ENCODE measurements around the gene BCKDHB. TPM values are rescaled to one million over a fixed set of nuclear protein-coding genes. Genes with fewer than 3 reads are reported as not detected.

BCKDHB gene
- total RNA-seq, 1 donor from 2014 or later, result 16.6 TPM

DNA sequence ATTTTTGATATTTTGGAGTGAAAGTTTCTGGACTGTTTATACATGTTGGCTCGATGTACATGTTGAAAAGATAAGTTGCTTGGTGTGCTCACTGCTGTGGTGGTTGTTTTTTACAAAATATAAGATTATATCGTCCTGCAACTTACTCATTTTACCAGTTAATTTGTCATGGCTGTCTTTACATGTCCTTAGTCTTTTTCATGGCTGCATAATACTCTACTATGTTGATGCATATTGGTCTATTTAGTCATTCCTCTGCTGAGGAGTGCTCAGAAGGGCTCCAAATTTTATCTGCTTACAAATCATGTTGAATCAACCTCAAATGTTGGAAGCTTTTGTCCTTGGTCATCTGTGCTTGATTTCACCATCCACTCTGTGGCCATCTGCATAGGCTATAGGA, 164.6 kb downstream of the BCKDHB start:
- no peak overlapping the region for H3K27ac Mint-ChIP-seq
- H3K27me3 Mint-ChIP-seq, result no peaks in the 10 kb centered on the region
- POLR2A ChIA-PET, result no interaction called here
- CTCF ChIA-PET, result no interaction called here
- DNase-seq (no peak), ATAC-seq (ENCODE audit: low read depth) (no peak)
- intact Hi-C loops (cut with micrococcal nuclease), result no loop called here
- no peaks in the 10 kb centered on the region for H3K9me3 Mint-ChIP-seq
- no peaks in the 10 kb centered on the region for H3K4me1 Mint-ChIP-seq
- TF ChIP-seq, protein P1, sequence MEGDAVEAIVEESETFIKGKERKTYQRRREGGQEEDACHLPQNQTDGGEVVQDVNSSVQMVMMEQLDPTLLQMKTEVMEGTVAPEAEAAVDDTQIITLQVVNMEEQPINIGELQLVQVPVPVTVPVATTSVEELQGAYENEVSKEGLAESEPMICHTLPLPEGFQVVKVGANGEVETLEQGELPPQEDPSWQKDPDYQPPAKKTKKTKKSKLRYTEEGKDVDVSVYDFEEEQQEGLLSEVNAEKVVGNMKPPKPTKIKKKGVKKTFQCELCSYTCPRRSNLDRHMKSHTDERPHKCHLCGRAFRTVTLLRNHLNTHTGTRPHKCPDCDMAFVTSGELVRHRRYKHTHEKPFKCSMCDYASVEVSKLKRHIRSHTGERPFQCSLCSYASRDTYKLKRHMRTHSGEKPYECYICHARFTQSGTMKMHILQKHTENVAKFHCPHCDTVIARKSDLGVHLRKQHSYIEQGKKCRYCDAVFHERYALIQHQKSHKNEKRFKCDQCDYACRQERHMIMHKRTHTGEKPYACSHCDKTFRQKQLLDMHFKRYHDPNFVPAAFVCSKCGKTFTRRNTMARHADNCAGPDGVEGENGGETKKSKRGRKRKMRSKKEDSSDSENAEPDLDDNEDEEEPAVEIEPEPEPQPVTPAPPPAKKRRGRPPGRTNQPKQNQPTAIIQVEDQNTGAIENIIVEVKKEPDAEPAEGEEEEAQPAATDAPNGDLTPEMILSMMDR (IDR thresholded peaks at IDR 0.05), result no peak
- no peaks in the 10 kb centered on the region for H3K36me3 Mint-ChIP-seq (ENCODE audit: low read depth)
- H3K4me3 Mint-ChIP-seq, result no peak overlapping the region

- DNase-seq (no peak), ATAC-seq (ENCODE audit: low read depth) (no peak)
- H3K9me3 Mint-ChIP-seq, result no peaks in the 10 kb centered on the region
- POLR2A ChIA-PET, result no interaction called here
- H3K4me1 Mint-ChIP-seq, result no peaks in the 10 kb centered on the region
- no peak overlapping the region for H3K27ac Mint-ChIP-seq
- H3K27me3 Mint-ChIP-seq, result no peaks in the 10 kb centered on the region
- no peaks in the 10 kb centered on the region for H3K36me3 Mint-ChIP-seq (ENCODE audit: low read depth)
- no peak overlapping the region for H3K4me3 Mint-ChIP-seq
- CTCF ChIA-PET, result no interaction called here
- intact Hi-C loops (cut with micrococcal nuclease), result no loop called here
- TF ChIP-seq, protein P1 (IDR thresholded peaks at IDR 0.05), result no peak
Measured at GRCh38 chr6:80272988-80273387, 166.5 kb downstream of the BCKDHB start.

- Mint-ChIP-seq H3K9me3 (no peaks in the 10 kb centered on the region), H3K27me3 (no peaks in the 10 kb centered on the region), H3K4me3 (no peak overlapping the region), H3K4me1 (no peaks in the 10 kb centered on the region), H3K36me3 (ENCODE audit: low read depth) (peaks cover 6% of the 10 kb centered on the region), H3K27ac (no peak overlapping the region)
- POLR2A ChIA-PET, result no interaction called here
- no peak for ATAC-seq (ENCODE audit: low read depth)
- TF ChIP-seq, protein P1 (IDR thresholded peaks at IDR 0.05), result no peak
- intact Hi-C loops (cut with micrococcal nuclease), result no loop called here
- CTCF ChIA-PET, result no interaction called here
- DNase-seq, result no peak
Measured at GRCh38 chr6:80276861-80277260, 170.4 kb downstream of the BCKDHB start.

DNA sequence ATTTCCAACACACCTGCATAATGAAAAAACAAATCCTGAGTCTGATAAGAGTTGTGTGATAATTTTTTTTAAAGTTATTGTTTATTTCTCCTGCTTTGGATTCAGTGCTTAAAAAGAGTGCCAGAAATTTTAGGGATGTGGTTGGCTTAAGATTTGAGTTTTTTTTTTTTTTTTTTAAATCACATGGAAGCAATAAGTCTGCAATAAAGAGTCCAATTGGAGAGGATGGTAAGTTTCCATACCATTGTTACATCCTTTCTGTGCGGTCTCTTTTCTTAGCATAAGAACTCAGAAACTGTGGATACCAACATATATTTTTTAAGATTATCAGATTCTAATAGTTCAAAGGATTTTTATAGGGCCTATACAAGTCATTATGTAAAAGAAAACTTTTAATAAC, 171.0 kb downstream of the BCKDHB start:
- TF ChIP-seq, protein P1 (IDR thresholded peaks at IDR 0.05), result no peak
- no peaks in the 10 kb centered on the region for H3K9me3 Mint-ChIP-seq
- DNase-seq (no peak), ATAC-seq (ENCODE audit: low read depth) (no peak)
- CTCF ChIA-PET, result no interaction called here
- no peak overlapping the region for H3K27ac Mint-ChIP-seq
- H3K27me3 Mint-ChIP-seq, result no peaks in the 10 kb centered on the region
- POLR2A ChIA-PET, result no interaction called here
- no peaks in the 10 kb centered on the region for H3K4me1 Mint-ChIP-seq
- intact Hi-C loops (cut with micrococcal nuclease), result no loop called here
- no peak overlapping the region for H3K4me3 Mint-ChIP-seq
- peaks cover 6% of the 10 kb centered on the region for H3K36me3 Mint-ChIP-seq (ENCODE audit: low read depth)

DNA sequence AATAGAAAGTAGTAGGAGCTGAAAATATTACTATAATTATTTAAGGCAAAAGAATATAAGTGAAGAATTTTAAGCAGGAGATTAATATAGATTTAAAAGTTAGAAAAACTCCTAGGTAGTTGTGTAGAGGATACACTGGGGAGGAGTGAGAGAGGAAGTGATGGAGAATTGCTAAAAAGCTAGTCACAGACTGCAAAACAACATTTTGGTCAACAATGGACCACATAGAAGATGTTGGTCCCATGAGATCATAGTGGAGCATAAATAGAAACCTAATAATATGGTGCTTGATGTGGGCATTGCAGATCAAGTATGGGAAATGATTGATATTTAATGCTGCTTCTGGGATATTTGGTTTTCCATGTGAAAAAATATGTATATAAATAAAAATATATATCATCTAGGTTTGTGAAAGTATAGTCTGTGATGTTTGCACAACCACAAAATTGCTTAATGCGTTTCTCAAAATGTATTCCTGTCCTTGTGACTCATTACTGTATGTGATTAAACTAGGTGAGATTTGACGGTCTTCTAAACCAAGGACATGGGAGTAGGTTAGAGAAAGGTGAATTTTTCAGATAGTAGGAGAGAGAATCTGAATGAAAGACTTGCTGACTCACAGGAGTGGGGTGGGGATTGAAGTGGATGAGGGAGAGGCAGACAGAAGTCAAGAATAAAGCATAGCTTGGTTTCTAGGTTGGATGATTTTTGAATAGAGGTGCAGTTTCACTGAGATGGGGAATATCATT, 174.0 kb downstream of the BCKDHB start:
- Mint-ChIP-seq H3K36me3 (ENCODE audit: low read depth) (peaks cover 6% of the 10 kb centered on the region), H3K4me1 (no peaks in the 10 kb centered on the region), H3K27ac (no peak overlapping the region), H3K27me3 (no peaks in the 10 kb centered on the region), H3K9me3 (no peaks in the 10 kb centered on the region), H3K4me3 (no peak overlapping the region)
- ChIA-PET CTCF (no interaction called here), POLR2A (no interaction called here)
- no peak for ATAC-seq (ENCODE audit: low read depth)
- intact Hi-C loops (cut with micrococcal nuclease), result no loop called here
- no peak for DNase-seq
- TF ChIP-seq, protein P1 (IDR thresholded peaks at IDR 0.05), result no peak
